Chondrocyte (in vitro differentiated cells): ENCODE measurements around the gene ITM2C. TPM values are rescaled to one million over a fixed set of nuclear protein-coding genes. Genes with fewer than 3 reads are reported as not detected.

Experiments
- DNase-seq: peaks from one replicate; pipeline ENCODE4 v3.0.0; 2021; ENCODE audit warnings: mixed read lengths, low spot score
- H3K27ac Mint-ChIP-seq: one replicate; pipeline ENCODE4 v1.8.0; 2021; ENCODE audit warnings: mild to moderate bottlenecking, moderate library complexity, mixed read lengths; ENCODE audit not compliant: unreplicated experiment
- H3K27me3 Mint-ChIP-seq: 2 replicates; pipeline ENCODE4 v1.8.0; 2021; ENCODE audit warnings: low read depth, mixed read lengths
- H3K36me3 Mint-ChIP-seq: 2 replicates; pipeline ENCODE4 v1.8.0; 2021; ENCODE audit warnings: low read depth, mixed read lengths
- H3K4me1 Mint-ChIP-seq: 2 replicates; pipeline ENCODE4 v1.8.0; 2021; ENCODE audit warnings: low read depth, mild to moderate bottlenecking, mixed read lengths
- H3K4me3 Mint-ChIP-seq: one replicate; pipeline ENCODE4 v1.8.0; 2021; ENCODE audit warnings: mild to moderate bottlenecking, moderate library complexity, mixed read lengths; ENCODE audit not compliant: unreplicated experiment
- H3K9me3 Mint-ChIP-seq: 2 replicates; pipeline ENCODE4 v1.8.0; 2021; ENCODE audit warnings: low read depth, mixed read lengths
- CTCF ChIP-seq: fragments of 200-600 bp; sonication (generic); IDR thresholded peaks from 2 replicates; pipeline ENCODE4 v1.5.0; 2021; ENCODE audit warnings: antibody characterized with exemption, mild to moderate bottlenecking, moderate library complexity
- total RNA-seq: library from RNA; stranded (reverse); gene quantifications from 3 replicates; pipeline ENCODE4 v1.2.1, GENCODE V29; 2021

Gene ITM2C
- total RNA-seq, 1 donor from 2014 or later = 208 TPM

DNA sequence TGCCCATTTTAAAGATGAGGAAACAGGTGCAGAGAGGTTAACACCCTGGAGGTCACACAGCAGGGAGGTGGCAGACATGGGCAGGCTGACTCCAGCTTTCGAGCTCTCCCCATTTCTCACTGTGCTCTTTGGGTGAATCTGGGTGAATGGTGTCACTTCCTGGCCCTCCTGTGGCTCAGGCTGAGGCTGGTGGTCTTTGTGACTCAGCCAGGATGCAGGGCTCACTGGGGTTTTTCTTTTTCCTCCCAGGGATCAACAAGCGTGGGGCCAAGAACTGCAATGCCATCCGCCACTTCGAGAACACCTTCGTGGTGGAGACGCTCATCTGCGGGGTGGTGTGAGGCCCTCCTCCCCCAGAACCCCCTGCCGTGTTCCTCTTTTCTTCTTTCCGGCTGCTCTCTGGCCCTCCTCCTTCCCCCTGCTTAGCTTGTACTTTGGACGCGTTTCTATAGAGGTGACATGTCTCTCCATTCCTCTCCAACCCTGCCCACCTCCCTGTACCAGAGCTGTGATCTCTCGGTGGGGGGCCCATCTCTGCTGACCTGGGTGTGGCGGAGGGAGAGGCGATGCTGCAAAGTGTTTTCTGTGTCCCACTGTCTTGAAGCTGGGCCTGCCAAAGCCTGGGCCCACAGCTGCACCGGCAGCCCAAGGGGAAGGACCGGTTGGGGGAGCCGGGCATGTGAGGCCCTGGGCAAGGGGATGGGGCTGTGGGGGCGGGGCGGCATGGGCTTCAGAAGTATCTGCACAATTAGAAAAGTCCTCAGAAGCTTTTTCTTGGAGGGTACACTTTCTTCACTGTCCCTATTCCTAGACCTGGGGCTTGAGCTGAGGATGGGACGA is 13.2 kb downstream of the ITM2C start:
- Mint-ChIP-seq H3K4me1 (no peaks in the 10 kb centered on the region), H3K9me3 (no peaks in the 10 kb centered on the region), H3K27me3 (no peaks in the 10 kb centered on the region), H3K27ac (no peak overlapping the region), H3K4me3 (no peak overlapping the region), H3K36me3 (peaks cover 21% of the 10 kb centered on the region)
- peak; percentile 65 for DNase-seq
- no peak for TF ChIP-seq CTCF

GRCh38 chr2:230878599-230879188 is 14.0 kb downstream of the ITM2C start:
- Mint-ChIP-seq H3K36me3 (peaks cover 21% of the 10 kb centered on the region), H3K27me3 (no peaks in the 10 kb centered on the region), H3K27ac (no peak overlapping the region), H3K4me3 (no peak overlapping the region), H3K9me3 (no peaks in the 10 kb centered on the region), H3K4me1 (no peaks in the 10 kb centered on the region)
- DNase-seq = peak; percentile 59
- TF ChIP-seq CTCF = no peak

DNA sequence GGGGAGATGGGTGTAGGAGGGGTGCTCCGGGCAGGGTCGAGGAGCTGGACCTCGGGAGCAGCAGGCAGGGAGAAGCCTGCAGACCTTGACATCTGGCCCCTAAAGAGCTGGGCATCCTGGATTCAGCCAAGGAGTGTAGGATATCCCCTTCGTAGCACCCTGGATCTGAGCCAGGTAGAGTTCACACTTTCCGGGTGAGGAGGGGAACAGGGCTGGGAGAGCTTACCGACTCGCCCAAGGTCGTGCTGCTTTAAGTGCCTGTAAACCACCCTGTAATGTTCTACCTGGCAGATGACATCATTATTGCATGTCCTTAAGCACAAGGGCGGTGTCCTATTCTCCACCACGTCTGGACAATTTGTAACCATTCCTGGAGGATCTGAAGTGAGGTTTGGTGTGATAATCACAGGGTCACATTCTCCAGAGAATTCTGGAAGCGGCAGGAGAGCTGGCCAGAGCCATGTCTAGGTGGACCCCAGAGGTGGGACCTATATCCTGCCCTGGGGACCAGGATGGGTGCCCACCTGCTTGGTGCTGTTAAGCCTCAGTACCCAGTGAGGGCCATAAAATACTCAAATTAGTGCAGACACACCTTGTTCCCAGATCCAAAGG is 14.6 kb downstream of the ITM2C start:
- no peak for TF ChIP-seq CTCF
- Mint-ChIP-seq H3K9me3 (no peaks in the 10 kb centered on the region), H3K27me3 (no peaks in the 10 kb centered on the region), H3K36me3 (peaks cover 20% of the 10 kb centered on the region), H3K4me1 (no peaks in the 10 kb centered on the region), H3K27ac (no peak overlapping the region), H3K4me3 (no peak overlapping the region)
- peak; percentile 33 for DNase-seq

DNA sequence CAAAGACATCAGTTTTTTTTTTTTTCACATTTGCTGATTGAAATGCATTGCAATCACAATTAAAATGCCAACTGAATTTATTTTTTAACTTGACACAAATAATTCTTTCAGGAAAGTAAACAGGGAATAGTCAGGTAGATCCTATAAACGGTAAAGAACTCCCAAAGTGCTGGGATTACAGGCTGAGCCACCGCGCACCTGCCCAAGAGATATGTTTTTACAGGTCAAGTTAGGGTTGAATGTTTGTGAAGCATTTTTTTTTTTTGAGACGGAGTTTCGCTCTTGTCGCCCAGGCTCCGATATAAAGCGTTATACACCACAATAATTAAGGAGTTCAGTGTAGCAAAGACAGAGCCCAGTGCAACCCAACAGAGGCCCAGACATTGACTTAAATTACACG is 15.1 kb downstream of the ITM2C start:
- no peak for DNase-seq
- no peak overlapping the region for H3K4me3 Mint-ChIP-seq
- H3K4me1 Mint-ChIP-seq = no peaks in the 10 kb centered on the region
- no peak overlapping the region for H3K27ac Mint-ChIP-seq
- H3K36me3 Mint-ChIP-seq = peaks cover 18% of the 10 kb centered on the region
- H3K9me3 Mint-ChIP-seq = no peaks in the 10 kb centered on the region
- no peaks in the 10 kb centered on the region for H3K27me3 Mint-ChIP-seq
- TF ChIP-seq CTCF = no peak

- Mint-ChIP-seq H3K27ac (no peak overlapping the region), H3K27me3 (no peaks in the 10 kb centered on the region), H3K4me1 (no peaks in the 10 kb centered on the region), H3K4me3 (no peak overlapping the region), H3K9me3 (no peaks in the 10 kb centered on the region), H3K36me3 (peaks cover 11% of the 10 kb centered on the region)
- no peak for TF ChIP-seq CTCF
- DNase-seq = no peak
These were observed 17.1 kb downstream of the ITM2C start for GRCh38 chr2:230881840-230882239.
